H1 (cell line): ENCODE results near the gene CLDN34. TPM values are rescaled to one million over a fixed set of nuclear protein-coding genes. Genes with fewer than 3 reads are reported as not detected.

Experiments used
- CTCF ChIA-PET: fragments of 300-600 bp; sonication (Branson Sonifier 250); formaldehyde crosslinking; loops from one replicate; lab custom pipeline; 2021; ENCODE audit not compliant: partially characterized antibody; lab: Charles Lee
- POLR2A ChIA-PET: fragments of 300-600 bp; sonication (Branson Sonifier 250); formaldehyde crosslinking; loops from one replicate; lab custom pipeline; 2021; ENCODE audit warnings: inconsistent platforms; ENCODE audit not compliant: partially characterized antibody; lab: Charles Lee
- DNase-seq, 2 experiments: peaks; one replicate each; pipeline versions ENCODE4 v3.0.0 to v3.0.0-alpha.2; 2010 to 2022; ENCODE audit warnings: low spot score in 2 of 2, low read depth in 1 of 2, mixed read lengths in 1 of 2
- FAIRE-seq: peaks from 2 replicates; lab custom pipeline; 2011; peaks lifted over from hg19 to GRCh38; lab: Jason Lieb, UNC
- H2AFZ ChIP-seq: 2 replicates; pipeline ENCODE4 v1.8.1; 2012; ENCODE audit warnings: low read length, inconsistent platforms
- H2AK5ac ChIP-seq: 2 replicates; pipeline ENCODE4 v1.6.1; 2013; ENCODE audit warnings: low read depth, low read length
- H2BK120ac ChIP-seq: replicated peaks from 2 replicates; pipeline ENCODE3; 2013; ENCODE audit warnings: low read depth, low read length, inconsistent platforms
- H2BK12ac ChIP-seq: 2 replicates; pipeline ENCODE4 v1.6.1; 2013; ENCODE audit warnings: low read depth, low read length
- H2BK15ac ChIP-seq: 2 replicates; pipeline ENCODE4 v1.6.1; 2013; ENCODE audit warnings: low read length
- H2BK20ac ChIP-seq: 2 replicates; pipeline ENCODE4 v1.6.1; 2013; ENCODE audit warnings: low read length
- H2BK5ac ChIP-seq: 2 replicates; pipeline ENCODE4 v1.6.1; 2013; ENCODE audit warnings: low read depth, low read length
- H3K14ac ChIP-seq: 2 replicates; pipeline ENCODE4 v1.6.1; 2013; ENCODE audit warnings: inconsistent platforms; ENCODE audit not compliant: insufficient read length
- H3K18ac ChIP-seq: 2 replicates; pipeline ENCODE4 v1.6.1; 2013; ENCODE audit warnings: low read length; ENCODE audit errors: extremely low read depth
- H3K23ac ChIP-seq: 2 replicates; pipeline ENCODE4 v1.6.1; 2013; ENCODE audit warnings: inconsistent platforms; ENCODE audit not compliant: insufficient read length
- H3K23me2 ChIP-seq: 2 replicates; pipeline ENCODE4 v1.6.1; 2013; ENCODE audit warnings: low read depth, low read length
- H3K27ac ChIP-seq: 2 replicates; pipeline ENCODE4 v1.6.1; 2011; ENCODE audit warnings: low read depth, low read length, inconsistent platforms
- H3K27me3 ChIP-seq, 4 experiments: replicated peaks in 1 of 4; 1 replicate in 1 of 4; 2 replicates in 3 of 4; pipeline versions ENCODE4 v1.6.1 to v1.8.1; 2011 to 2013; ENCODE audit warnings: low read length in 3 of 4, mild to moderate bottlenecking in 3 of 4, inconsistent platforms in 2 of 4, mixed read lengths in 2 of 4, moderate library complexity in 1 of 4; ENCODE audit not compliant: control insufficient read depth in 3 of 4, insufficient read depth in 3 of 4; ENCODE audit errors: extremely low read depth in 1 of 4
- H3K36me3 ChIP-seq, 4 experiments: 2 replicates each; pipeline versions ENCODE4 v1.6.1 to v1.8.1; 2011 to 2013; ENCODE audit warnings: mild to moderate bottlenecking in 4 of 4, low read length in 3 of 4, moderate library complexity in 2 of 4, control low read depth in 1 of 4, inconsistent platforms in 1 of 4; ENCODE audit not compliant: insufficient read depth in 4 of 4, control insufficient read depth in 2 of 4
- H3K4ac ChIP-seq: replicated peaks from 2 replicates; pipeline ENCODE3; 2013; ENCODE audit warnings: low read length, low read depth, mixed read lengths, inconsistent platforms; ENCODE audit not compliant: insufficient read length
- H3K4me1 ChIP-seq, 4 experiments: replicated peaks in 1 of 4; 1 replicate in 1 of 4; 2 replicates in 3 of 4; pipeline versions ENCODE4 v1.6.1 to v1.8.1; 2011 to 2013; ENCODE audit warnings: low read length in 3 of 4, inconsistent platforms in 2 of 4, mixed read lengths in 1 of 4; ENCODE audit not compliant: insufficient read depth in 4 of 4, control insufficient read depth in 3 of 4
- H3K4me2 ChIP-seq, 2 experiments: 2 replicates each; pipeline versions ENCODE4 v1.6.1 to v1.8.1; 2011 to 2013; ENCODE audit warnings: low read depth in 2 of 2, low read length in 2 of 2, control low read depth in 1 of 2, inconsistent platforms in 1 of 2, mild to moderate bottlenecking in 1 of 2; ENCODE audit not compliant: insufficient read depth in 1 of 2
- H3K4me3 ChIP-seq, 4 experiments: fragments of 200-600, 300-600 bp in 1 of 4; sonication (generic), shearing (Covaris generic), sonication (Bioruptor Twin) in 1 of 4; 2 replicates each; pipeline versions ENCODE4 v1.5.1 to v1.8.1; 2011 to 2016; ENCODE audit warnings: low read length in 4 of 4, low read depth in 3 of 4, control low read depth in 2 of 4, inconsistent platforms in 2 of 4, mild to moderate bottlenecking in 2 of 4, mixed read lengths in 1 of 4, moderate library complexity in 1 of 4; ENCODE audit not compliant: insufficient read depth in 2 of 4; ENCODE audit errors: extremely low read depth in 1 of 4
- H3K56ac ChIP-seq: replicated peaks from 2 replicates; pipeline ENCODE3; 2013; ENCODE audit warnings: low read depth, mild to moderate bottlenecking, mixed read lengths, low read length, inconsistent platforms; ENCODE audit not compliant: insufficient read length
- H3K79me1 ChIP-seq: 2 replicates; pipeline ENCODE4 v1.6.1; 2013; ENCODE audit warnings: low read depth, low read length, control low read depth
- H3K79me2 ChIP-seq, 2 experiments: 2 replicates each; pipeline versions ENCODE4 v1.6.1 to v1.8.1; 2012 to 2013; ENCODE audit warnings: low read length in 2 of 2, mild to moderate bottlenecking in 2 of 2, inconsistent platforms in 1 of 2; ENCODE audit not compliant: insufficient read depth in 2 of 2, control insufficient read depth in 1 of 2
- H3K9ac ChIP-seq, 4 experiments: replicated peaks in 1 of 4; 1 replicate in 1 of 4; 2 replicates in 3 of 4; pipeline versions ENCODE4 v1.6.1 to v1.8.1; 2011 to 2013; ENCODE audit warnings: low read depth in 3 of 4, low read length in 3 of 4, control low read depth in 2 of 4, mild to moderate bottlenecking in 2 of 4, moderate library complexity in 2 of 4, inconsistent platforms in 1 of 4; ENCODE audit errors: extremely low read depth in 1 of 4
- H3K9me3 ChIP-seq, 2 experiments: 2 replicates each; pipeline versions ENCODE4 v1.6.1 to v1.8.1; 2012 to 2013; ENCODE audit warnings: mild to moderate bottlenecking in 2 of 2, moderate library complexity in 2 of 2, control low read depth in 1 of 2, inconsistent platforms in 1 of 2, low read depth in 1 of 2, low read length in 1 of 2, mixed read lengths in 1 of 2; ENCODE audit not compliant: insufficient read depth in 2 of 2
- H4K20me1 ChIP-seq, 2 experiments: replicated peaks in 1 of 2; 2 replicates each; pipeline versions ENCODE3 to v1.8.1; 2011 to 2013; ENCODE audit warnings: inconsistent platforms in 2 of 2, low read length in 2 of 2, mild to moderate bottlenecking in 1 of 2; ENCODE audit not compliant: insufficient read depth in 2 of 2, control insufficient read depth in 1 of 2
- H4K5ac ChIP-seq: 2 replicates; pipeline ENCODE4 v1.6.1; 2013; ENCODE audit warnings: low read length, low read depth, mixed read lengths, inconsistent platforms; ENCODE audit not compliant: insufficient read length
- H4K8ac ChIP-seq: 2 replicates; pipeline ENCODE4 v1.8.0; 2013; ENCODE audit warnings: mild to moderate bottlenecking, moderate library complexity, low read length, inconsistent platforms; ENCODE audit not compliant: insufficient read depth; ENCODE audit errors: extremely low read depth
- H4K91ac ChIP-seq: replicated peaks from 2 replicates; pipeline ENCODE3; 2013; ENCODE audit warnings: low read length, mixed read lengths, inconsistent platforms; ENCODE audit not compliant: insufficient read length
- ZNF274 ChIP-seq: IDR thresholded peaks from 2 replicates; pipeline ENCODE4 v1.7.0; 2012; ENCODE audit warnings: low read length, borderline replicate concordance; ENCODE audit errors: extremely low read depth
- WGBS, 2 experiments: shearing (Covaris generic) in 1 of 2; methylation state at CpG; one replicate each; pipeline versions ENCODE4 v1.1.6 to v1.1.7; 2013 to 2015; ENCODE audit warnings: low lambda C conversion rate in 2 of 2, mixed read lengths in 2 of 2, inconsistent platforms in 1 of 2, low coverage in 1 of 2, missing lambda C conversion rate in 1 of 2; ENCODE audit not compliant: insufficient replicate concordance in 2 of 2, insufficient coverage in 1 of 2, insufficient read length in 1 of 2; ENCODE audit errors: extremely low coverage in 1 of 2, missing lambda C conversion rate in 1 of 2; 5-methylcytosine and 5-hydroxymethylcytosine counted together
- polyA plus RNA-seq, 7 experiments: library from polyadenylated mRNA; depleted of rRNA in 3 of 7; stranded (reverse) in 5 of 7; unstranded in 2 of 7; fragments of >200 nt in 5 of 7; fragments of 200-250 nt in 2 of 7; gene quantifications; 1 replicate in 5 of 7; 2 replicates in 1 of 7; 4 replicates in 1 of 7; pipeline versions ENCODE4 v1.2.1 to v1.2.3, GENCODE V29; 2011 to 2013; ENCODE audit warnings: missing spikeins in 2 of 7, mixed read lengths in 2 of 7
- total RNA-seq: library from RNA; stranded (reverse); fragmentation: NEBNext Ultra II Directional; extraction: Animal tissue kit (Norgen Biotek cat#: 25700); gene quantifications from 2 replicates; pipeline ENCODE4 v1.2.1, GENCODE V29; 2021

Gene CLDN34
- total and polyA plus RNA-seq, 2 of the 8 experiments (the other 6 are each of a cell fraction or from before 2014, with no cell fraction given): 0.26 to 0.50 TPM

DNA sequence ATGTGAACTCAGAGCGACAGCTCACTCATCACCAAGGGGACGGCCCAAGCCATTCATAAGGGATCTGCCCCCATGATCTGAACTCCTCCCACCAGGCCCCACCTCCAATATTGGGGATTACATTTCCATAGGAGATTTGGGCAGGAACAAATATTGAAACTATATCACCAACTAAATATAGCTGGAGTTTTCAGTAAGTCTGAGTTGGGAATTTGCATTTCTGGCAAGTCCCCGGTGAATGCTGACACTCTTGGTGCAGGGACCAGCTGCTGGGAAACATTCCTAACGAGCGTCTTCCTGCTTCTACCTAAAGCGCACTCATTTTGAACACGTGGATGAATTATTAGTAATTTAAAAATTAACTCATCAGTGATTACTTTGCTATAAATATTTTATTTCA, 13.2 kb downstream of the CLDN34 start:
- Histone ChIP-seq H3K79me1 (no peaks in the 10 kb centered on the region), H3K4me1 (peaks cover 0 to 5% (median 1%) of the 10 kb centered on the region in 4 experiments; a peak in 2 of 7 replicates), H3K9ac (no peak overlapping the region), H3K4me2 (no peak overlapping the region), H2BK120ac (no peak overlapping the region), H2BK15ac (no peak overlapping the region), H3K4ac (no peak overlapping the region), H2BK5ac (no peak overlapping the region), H3K79me2 (no peaks in the 10 kb centered on the region), H2AFZ (no peak overlapping the region), H3K23ac (no peak overlapping the region), H4K5ac (no peak overlapping the region), H4K20me1 (no peaks in the 10 kb centered on the region), H2BK12ac (no peak overlapping the region), H2BK20ac (no peak overlapping the region), H3K27ac (no peak overlapping the region), H4K91ac (no peak overlapping the region), H3K9me3 (no peaks in the 10 kb centered on the region), H3K23me2 (no peaks in the 10 kb centered on the region), H4K8ac (no peak overlapping the region), H3K36me3 (no peaks in the 10 kb centered on the region), H2AK5ac (no peak overlapping the region), H3K27me3 (no peaks in the 10 kb centered on the region), H3K18ac (no peak overlapping the region), H3K14ac (no peak overlapping the region), H3K4me3 (no peak overlapping the region), H3K56ac (no peak overlapping the region)
- no peak for TF ChIP-seq ZNF274
- ChIA-PET POLR2A (no interaction called here), CTCF (interaction anchor here (0.7 kb wide), 1 partner anchor 140 kb away, joined by 3 read pairs; no protein-coding TSS in a partner anchor)
- FAIRE-seq: no peak
- DNase-seq: no peak
- WGBS, 2 experiments: 95% methylated on average over 7 of the region's 7 CpGs; no CpG with 5 or more reads in 1 of the 2 experiments
